Suprapubic skin (tissue), 4 donors: ENCODE data around the gene UBA1. TPM values are rescaled to one million over a fixed set of nuclear protein-coding genes. Genes with fewer than 3 reads are reported as not detected.

Source experiments
- DNase-seq, 2 donors: peaks; one replicate each; pipeline ENCODE4 v3.0.0-alpha.2; 2019; ENCODE audit warnings: low spot score in 2 of 2
- H3K27ac ChIP-seq: fragments of 200-600 bp; sonication (generic); one replicate; pipeline ENCODE4 v1.5.1; 2019
- H3K27me3 ChIP-seq: fragments of 200-600 bp; sonication (generic); one replicate; pipeline ENCODE4 v1.5.1; 2019
- H3K36me3 ChIP-seq: fragments of 200-600 bp; sonication (generic); one replicate; pipeline ENCODE4 v1.5.1; 2019
- H3K4me1 ChIP-seq: fragments of 200-600 bp; sonication (generic); one replicate; pipeline ENCODE4 v1.5.1; 2019
- H3K4me3 ChIP-seq: fragments of 200-600 bp; sonication (generic); one replicate; pipeline ENCODE4 v1.5.1; 2019; ENCODE audit warnings: mild to moderate bottlenecking
- H3K9me3 ChIP-seq: fragments of 200-600 bp; sonication (generic); one replicate; pipeline ENCODE4 v1.5.1; 2019
- CTCF ChIP-seq, 2 donors: fragments of 200-600 bp in 1 of 2; fragments of 450-650 bp in 1 of 2; sonication (generic) in 1 of 2; IDR thresholded peaks; one replicate each; pipeline ENCODE4 v1.5.1; 2016 to 2019; ENCODE audit warnings: antibody characterized with exemption in 2 of 2, mild to moderate bottlenecking in 1 of 2, moderate library complexity in 1 of 2
- EP300 ChIP-seq: sonication (generic); formaldehyde crosslinking; IDR thresholded peaks from one replicate; pipeline ENCODE4 v1.6.1; 2017; ENCODE audit warnings: antibody characterized with exemption
- POLR2A ChIP-seq, 2 donors: fragments of 450-650 bp; IDR thresholded peaks; one replicate each; pipeline ENCODE4 v1.6.1; 2017; ENCODE audit warnings: antibody characterized with exemption in 2 of 2, mild to moderate bottlenecking in 2 of 2, moderate library complexity in 2 of 2
- POLR2AphosphoS5 ChIP-seq, 3 donors: sonication (generic); formaldehyde crosslinking; IDR thresholded peaks; one replicate each; pipeline ENCODE4 v1.6.1; 2017; ENCODE audit warnings: antibody characterized with exemption in 3 of 3
- WGBS: methylation state at CpG from one replicate; pipeline ENCODE4 v1.1.5; 2018; 5-methylcytosine and 5-hydroxymethylcytosine counted together
- total RNA-seq, 4 donors: library from RNA; depleted of rRNA; stranded (reverse); fragments of >200 nt; gene quantifications; one replicate each; pipeline ENCODE4 v1.1.0, GENCODE V29; 2016

The UBA1 gene
- total RNA-seq, 4 donors from 2014 or later, result 146 to 186 (median 157) TPM

GRCh38 chrX:47196098-47196497, 2.5 kb downstream of the UBA1 start:
- TF ChIP-seq EP300 (no peak), POLR2A (IDR thresholded peaks at IDR 0.05) (no peak), CTCF (IDR thresholded peaks at IDR 0.05) (no peak), POLR2AphosphoS5 (IDR thresholded peaks at IDR 0.05) (no peak)
- 65% methylated on average over 3 of the region's 3 CpGs for WGBS
- H3K4me1 ChIP-seq, result peaks cover 62% of the 10 kb centered on the region
- H3K36me3 ChIP-seq, result peaks cover 27% of the 10 kb centered on the region
- H3K4me3 ChIP-seq, result peak overlapping the region; percentile 68
- no peak overlapping the region for H3K27ac ChIP-seq
- DNase-seq, result no peak
- H3K27me3 ChIP-seq, result no peaks in the 10 kb centered on the region
- no peaks in the 10 kb centered on the region for H3K9me3 ChIP-seq

- peaks cover 41% of the 10 kb centered on the region for H3K36me3 ChIP-seq
- H3K27me3 ChIP-seq, result no peaks in the 10 kb centered on the region
- peaks cover 56% of the 10 kb centered on the region for H3K4me1 ChIP-seq
- H3K9me3 ChIP-seq, result no peaks in the 10 kb centered on the region
- H3K27ac ChIP-seq, result no peak overlapping the region
- H3K4me3 ChIP-seq, result no peak overlapping the region
- DNase-seq, result no peak
- TF ChIP-seq POLR2AphosphoS5 (IDR thresholded peaks at IDR 0.05), result no peak
- no peak for TF ChIP-seq CTCF (IDR thresholded peaks at IDR 0.05)
- no peak for TF ChIP-seq EP300
- no peak for TF ChIP-seq POLR2A (IDR thresholded peaks at IDR 0.05)
- 70% methylated on average over 6 of the region's 7 CpGs for WGBS
Observed at GRCh38 chrX:47197526-47197925, 3.9 kb downstream of the UBA1 start.

GRCh38 chrX:47198026-47198686, 4.5 kb downstream of the UBA1 start:
- no peak for TF ChIP-seq EP300
- no peak for TF ChIP-seq POLR2A (IDR thresholded peaks at IDR 0.05)
- no peak for TF ChIP-seq POLR2AphosphoS5 (IDR thresholded peaks at IDR 0.05)
- no peak for TF ChIP-seq CTCF (IDR thresholded peaks at IDR 0.05)
- 83% methylated on average over 10 of the region's 10 CpGs for WGBS
- Histone ChIP-seq H3K9me3 (no peaks in the 10 kb centered on the region), H3K27me3 (no peaks in the 10 kb centered on the region), H3K27ac (no peak overlapping the region), H3K4me3 (no peak overlapping the region), H3K4me1 (peaks cover 52% of the 10 kb centered on the region), H3K36me3 (peaks cover 47% of the 10 kb centered on the region)
- DNase-seq, result no peak

- no peaks in the 10 kb centered on the region for H3K9me3 ChIP-seq
- 92% methylated on average over 15 of the region's 15 CpGs for WGBS
- H3K4me1 ChIP-seq, result peaks cover 49% of the 10 kb centered on the region
- no peaks in the 10 kb centered on the region for H3K27me3 ChIP-seq
- no peak for DNase-seq
- TF ChIP-seq POLR2A (IDR thresholded peaks at IDR 0.05) (no peak), EP300 (no peak), POLR2AphosphoS5 (IDR thresholded peaks at IDR 0.05) (no peak), CTCF (IDR thresholded peaks at IDR 0.05) (no peak)
- H3K4me3 ChIP-seq, result no peak overlapping the region
- no peak overlapping the region for H3K27ac ChIP-seq
- H3K36me3 ChIP-seq, result peaks cover 53% of the 10 kb centered on the region
Observed at GRCh38 chrX:47198687-47199080, 5.1 kb downstream of the UBA1 start.

- H3K27ac ChIP-seq, result no peak overlapping the region
- WGBS, result 92% methylated on average over 10 of the region's 10 CpGs
- peaks cover 56% of the 10 kb centered on the region for H3K36me3 ChIP-seq
Observed at GRCh38 chrX:47199286-47199685, 5.7 kb downstream of the UBA1 start.

More at GRCh38 chrX:47199286-47199685, 5.7 kb downstream of the UBA1 start:
- peaks cover 49% of the 10 kb centered on the region for H3K4me1 ChIP-seq
- no peaks in the 10 kb centered on the region for H3K27me3 ChIP-seq
- H3K9me3 ChIP-seq, result no peaks in the 10 kb centered on the region
- no peak for TF ChIP-seq POLR2A (IDR thresholded peaks at IDR 0.05)
- TF ChIP-seq POLR2AphosphoS5 (IDR thresholded peaks at IDR 0.05), result no peak
- no peak for TF ChIP-seq EP300
- TF ChIP-seq CTCF (IDR thresholded peaks at IDR 0.05), result no peak
- H3K4me3 ChIP-seq, result no peak overlapping the region
- DNase-seq, result no peak
